HepG2 (cell line): ENCODE results near the gene BRPF1. TPM values are rescaled to one million over a fixed set of nuclear protein-coding genes. Genes with fewer than 3 reads are reported as not detected.
A peak's percentile ranks its signal among the peaks of the same experiment; 100 is the strongest.

Experiments used
- ARID5B ChIP-seq: IDR thresholded peaks from 2 replicates; pipeline ENCODE4 v1.4.0; 2020; ENCODE audit warnings: mild to moderate bottlenecking, missing genetic modification reagents
- CBX1 ChIP-seq: IDR thresholded peaks from one replicate; pipeline ENCODE4 v1.6.1; 2016; ENCODE audit warnings: antibody characterized with exemption, low read depth
- CSRNP1 ChIP-seq: sonication (generic); formaldehyde crosslinking; IDR thresholded peaks from 2 replicates; pipeline ENCODE4 v1.8.1; 2023; ENCODE audit warnings: mild to moderate bottlenecking, missing genetic modification reagents
- GPBP1L1 ChIP-seq: sonication (generic); formaldehyde crosslinking; IDR thresholded peaks from 2 replicates; pipeline ENCODE4 v1.5.0; 2020; ENCODE audit warnings: mild to moderate bottlenecking, missing genetic modification reagents
- HNF4G ChIP-seq, 2 experiments: sonication (generic) in 1 of 2; formaldehyde crosslinking in 1 of 2; IDR thresholded peaks; 2 replicates each; pipeline versions ENCODE4 v1.4.0 to v1.6.1; 2011 to 2020; ENCODE audit warnings: borderline replicate concordance in 2 of 2, low read depth in 2 of 2, mild to moderate bottlenecking in 2 of 2, low read length in 1 of 2, missing genetic modification reagents in 1 of 2, moderate library complexity in 1 of 2
- HOXA3 ChIP-seq: sonication (generic); formaldehyde crosslinking; IDR thresholded peaks from 2 replicates; pipeline ENCODE4 v1.5.0; 2020; ENCODE audit warnings: missing genetic modification reagents
- MTF1 ChIP-seq: sonication (generic); formaldehyde crosslinking; IDR thresholded peaks from 2 replicates; pipeline ENCODE4 v1.5.0; 2020; ENCODE audit warnings: missing genetic modification reagents
- RXRB ChIP-seq: IDR thresholded peaks from 2 replicates; pipeline ENCODE4 v1.6.1; 2016; ENCODE audit warnings: borderline replicate concordance, missing genetic modification reagents, missing compliant biosample characterization
- SETDB1 ChIP-seq: sonication (generic); formaldehyde crosslinking; IDR thresholded peaks from 2 replicates; pipeline ENCODE4 v1.5.1; 2020; ENCODE audit warnings: missing genetic modification reagents, mild to moderate bottlenecking, borderline replicate concordance
- SMAD9 ChIP-seq: sonication (generic); formaldehyde crosslinking; IDR thresholded peaks from 2 replicates; pipeline ENCODE4 v1.5.1; 2020; ENCODE audit warnings: mild to moderate bottlenecking, missing genetic modification reagents
- ZBTB7A ChIP-seq: sonication (generic); formaldehyde crosslinking; IDR thresholded peaks from 2 replicates; pipeline ENCODE4 v1.8.0; 2022; ENCODE audit warnings: mild to moderate bottlenecking, missing genetic modification reagents
- ZFP91 ChIP-seq: sonication (generic); formaldehyde crosslinking; IDR thresholded peaks from 2 replicates; pipeline ENCODE4 v1.9.0; 2022; ENCODE audit warnings: missing genetic modification reagents, mild to moderate bottlenecking, borderline replicate concordance
- ZIK1 ChIP-seq: sonication (generic); formaldehyde crosslinking; IDR thresholded peaks from 2 replicates; pipeline ENCODE4 v1.5.0; 2020; ENCODE audit warnings: mild to moderate bottlenecking, low read depth, missing genetic modification reagents, borderline replicate concordance
- ZNF235 ChIP-seq: sonication (generic); formaldehyde crosslinking; IDR thresholded peaks from 2 replicates; pipeline ENCODE4 v1.8.1; 2023; ENCODE audit warnings: mild to moderate bottlenecking, missing genetic modification reagents, borderline replicate concordance
- ZNF446 ChIP-seq: sonication (generic); formaldehyde crosslinking; IDR thresholded peaks from 2 replicates; pipeline ENCODE4 v1.5.0; 2020; ENCODE audit warnings: mild to moderate bottlenecking, missing genetic modification reagents
- ZNF557 ChIP-seq: sonication (generic); formaldehyde crosslinking; IDR thresholded peaks from 2 replicates; pipeline ENCODE4 v1.4.0; 2020; ENCODE audit warnings: missing genetic modification reagents
- ZNF713 ChIP-seq: sonication (generic); formaldehyde crosslinking; IDR thresholded peaks from 2 replicates; pipeline ENCODE4 v1.4.0; 2020; ENCODE audit warnings: mild to moderate bottlenecking, missing genetic modification reagents
- ZNF777 ChIP-seq: sonication (generic); formaldehyde crosslinking; IDR thresholded peaks from 2 replicates; pipeline ENCODE4 v1.4.0; 2020; ENCODE audit warnings: missing genetic modification reagents
- ZNF792 ChIP-seq: IDR thresholded peaks from 2 replicates; pipeline ENCODE4 v1.6.1; 2016
- ZNF816 ChIP-seq: sonication (generic); formaldehyde crosslinking; IDR thresholded peaks from 2 replicates; pipeline ENCODE4 v1.8.0; 2022; ENCODE audit warnings: missing genetic modification reagents, mild to moderate bottlenecking, borderline replicate concordance
- polyA plus RNA-seq, 8 experiments: library from polyadenylated mRNA; depleted of rRNA in 3 of 8; stranded (reverse) in 7 of 8; unstranded in 1 of 8; fragments of >200 nt; fragmentation: Illumina TruSeq in 4 of 8; extraction: Trizol in 4 of 8; gene quantifications; 2 replicates each; pipeline versions ENCODE4 v1.2.1 to v1.2.3, GENCODE V29; 2011 to 2016; ENCODE audit warnings: low read depth in 4 of 8, missing spikeins in 1 of 8, mixed read lengths in 1 of 8; ENCODE audit not compliant: insufficient read depth in 1 of 8
- total RNA-seq, 5 experiments: library from RNA; depleted of rRNA; stranded (reverse); fragments of >200 nt; fragmentation: Illumina TruSeq; extraction: Trizol; gene quantifications; 2 replicates each; pipeline ENCODE4 v1.2.3, GENCODE V29; 2016; ENCODE audit warnings: low read depth in 1 of 5

Gene BRPF1
- total and polyA plus RNA-seq, 2 of the 13 experiments (the other 11 are each of a cell fraction or from before 2014, with no cell fraction given): 7.3 to 10.0 TPM

- peak; percentile 56; the same call in 1 of the 2 replicates for TF ChIP-seq ARID5B (CRISPR knock-in tag)
- peak; percentile 61; the same call in 1 of the 2 replicates for TF ChIP-seq ZIK1 (CRISPR knock-in tag)
- no peak for TF ChIP-seq GPBP1L1 (CRISPR knock-in tag)
- peak; percentile 84; the same call in 1 of the 2 replicates for TF ChIP-seq SMAD9 (CRISPR knock-in tag)
- no peak for TF ChIP-seq CBX1
- peak; percentile 62 for TF ChIP-seq ZNF777 (CRISPR knock-in tag)
- peak; percentile 68; the same call in 1 of the 2 replicates for TF ChIP-seq ZFP91 (CRISPR knock-in tag)
- TF ChIP-seq ZNF816 (CRISPR knock-in tag): no peak
- TF ChIP-seq ZNF235 (CRISPR knock-in tag): 0 out of 2 replicates have a peak, but pooled peaks have one; percentile 47
- no peak for TF ChIP-seq ZNF446
- TF ChIP-seq RXRB (CRISPR knock-in tag): peak; percentile 16; the same call in 1 of the 2 replicates
- peak; percentile 67 for TF ChIP-seq ZNF792 (CRISPR knock-in tag)
- TF ChIP-seq ZNF713 (CRISPR knock-in tag): no peak
- TF ChIP-seq HOXA3 (CRISPR knock-in tag): peak; percentile 86
- TF ChIP-seq MTF1 (CRISPR knock-in tag): no peak
- no peak for TF ChIP-seq SETDB1 (CRISPR knock-in tag)
- TF ChIP-seq ZNF557: no peak
- no peak for TF ChIP-seq HNF4G (IDR thresholded peaks at IDR 0.05; ENCODE audit: borderline replicate concordance, low read depth, low read length)
- TF ChIP-seq HNF4G (CRISPR knock-in tag; IDR thresholded peaks at IDR 0.05; ENCODE audit: borderline replicate concordance, low read depth): peak; percentile 46; the same call in 1 of the 2 replicates
- TF ChIP-seq ZBTB7A (CRISPR knock-in tag): no peak
- peak; percentile 48; the same call in 1 of the 2 replicates for TF ChIP-seq CSRNP1 (CRISPR knock-in tag)
Measured at GRCh38 chr3:9731206-9732079, at the start of gene BRPF1 (continued).
